ENCODE measurements around the gene RNF213.
A peak's percentile ranks its signal among the peaks of the same experiment; 100 is the strongest.

The RNF213 gene

GRCh38 chr17:80303824-80304223 lies 43.2 kb downstream of the RNF213 start:
- Histone ChIP-seq H3K4me1 (ENCODE audit: control insufficient read depth in 1 of 2, insufficient read depth in 1 of 2, low read depth in 1 of 2, low read length in 1 of 2) (no peaks in the 10 kb centered on the region), H3K36me3 (peaks cover 98% of the 10 kb centered on the region), H3K9me3 (no peaks in the 10 kb centered on the region), H3K27ac (no peak overlapping the region), H3K4me3 (ENCODE audit: low read depth in 1 of 2, low read length in 1 of 2) (no peak overlapping the region), H3K27me3 (no peaks in the 10 kb centered on the region)
- TF ChIP-seq CTCF (IDR thresholded peaks at IDR 0.05): no peak

- peaks cover 99% of the 10 kb centered on the region for H3K36me3 ChIP-seq
- TF ChIP-seq CTCF (IDR thresholded peaks at IDR 0.05): no peak
- H3K27me3 ChIP-seq: no peaks in the 10 kb centered on the region
- H3K4me1 ChIP-seq (ENCODE audit: control insufficient read depth in 1 of 2, insufficient read depth in 1 of 2, low read depth in 1 of 2, low read length in 1 of 2): no peaks in the 10 kb centered on the region
- no peaks in the 10 kb centered on the region for H3K9me3 ChIP-seq
- H3K27ac ChIP-seq: peak overlapping the region; percentile 23
- no peak overlapping the region for H3K4me3 ChIP-seq (ENCODE audit: low read depth in 1 of 2, low read length in 1 of 2)
These were observed 47.5 kb downstream of the RNF213 start for GRCh38 chr17:80307994-80308691.

- Histone ChIP-seq H3K27ac (peak overlapping the region; percentile 23), H3K4me3 (ENCODE audit: low read depth in 1 of 2, low read length in 1 of 2) (no peak overlapping the region), H3K36me3 (peaks cover 98% of the 10 kb centered on the region), H3K27me3 (no peaks in the 10 kb centered on the region), H3K9me3 (no peaks in the 10 kb centered on the region), H3K4me1 (ENCODE audit: control insufficient read depth in 1 of 2, insufficient read depth in 1 of 2, low read depth in 1 of 2, low read length in 1 of 2) (no peaks in the 10 kb centered on the region)
- TF ChIP-seq CTCF (IDR thresholded peaks at IDR 0.05): no peak
These were observed 48.3 kb downstream of the RNF213 start for GRCh38 chr17:80308692-80309517.

GRCh38 chr17:80311216-80311827 lies 50.7 kb downstream of the RNF213 start:
- no peaks in the 10 kb centered on the region for H3K4me1 ChIP-seq (ENCODE audit: control insufficient read depth in 1 of 2, insufficient read depth in 1 of 2, low read depth in 1 of 2, low read length in 1 of 2)
- no peak for TF ChIP-seq CTCF (IDR thresholded peaks at IDR 0.05)
- peaks cover 83% of the 10 kb centered on the region for H3K36me3 ChIP-seq
- H3K9me3 ChIP-seq: no peaks in the 10 kb centered on the region
- H3K27me3 ChIP-seq: no peaks in the 10 kb centered on the region
- H3K27ac ChIP-seq: no peak overlapping the region
- H3K4me3 ChIP-seq (ENCODE audit: low read depth in 1 of 2, low read length in 1 of 2): no peak overlapping the region

GRCh38 chr17:80312621-80313135 lies 52.0 kb downstream of the RNF213 start:
- H3K4me1 ChIP-seq (ENCODE audit: control insufficient read depth in 1 of 2, insufficient read depth in 1 of 2, low read depth in 1 of 2, low read length in 1 of 2): no peaks in the 10 kb centered on the region
- no peaks in the 10 kb centered on the region for H3K27me3 ChIP-seq
- H3K4me3 ChIP-seq (ENCODE audit: low read depth in 1 of 2, low read length in 1 of 2): no peak overlapping the region
- H3K36me3 ChIP-seq: peaks cover 83% of the 10 kb centered on the region
- H3K9me3 ChIP-seq: no peaks in the 10 kb centered on the region
- no peak for TF ChIP-seq CTCF (IDR thresholded peaks at IDR 0.05)
- no peak overlapping the region for H3K27ac ChIP-seq
